Measurements from ENCODE around the gene SRRM4. TPM values are rescaled to one million over a fixed set of nuclear protein-coding genes. Genes with fewer than 3 reads are reported as not detected.
"Not testable (repeated sequence)": the region's sequence is repeated elsewhere in the genome, so short reads cannot be mapped to it uniquely, and the experiment has no call there.

Gene SRRM4
- total RNA-seq, 4 donors from 2014 or later, result under 0.01 to 0.14 (median 0.09) TPM; not detected in 1

- TF ChIP-seq CTCF (IDR thresholded peaks at IDR 0.05), result no peak
- TF ChIP-seq POLR2A (IDR thresholded peaks at IDR 0.05), result no peak
- H3K36me3 ChIP-seq, result no peaks in the 10 kb centered on the region
- no peak overlapping the region for H3K27ac ChIP-seq
- H3K9me3 ChIP-seq, result no peaks in the 10 kb centered on the region
- intact Hi-C loops (cut with DNase I; ENCODE audit: low total_unique reads), result no loop called here
- H3K4me3 ChIP-seq, result no peak overlapping the region
- no peaks in the 10 kb centered on the region for H3K4me1 ChIP-seq
- peaks cover 0 to 12% of the 10 kb centered on the region in 2 donors for H3K27me3 ChIP-seq
- DNase-seq, result no peak
These were observed 4.7 kb downstream of the SRRM4 start for GRCh38 chr12:118986050-118986449.

GRCh38 chr12:118999107-118999506, 17.8 kb downstream of the SRRM4 start:
- no peak for DNase-seq
- no peaks in the 10 kb centered on the region for H3K4me1 ChIP-seq
- no peaks in the 10 kb centered on the region for H3K27me3 ChIP-seq
- no peak for TF ChIP-seq POLR2A (IDR thresholded peaks at IDR 0.05)
- no peak for TF ChIP-seq CTCF (IDR thresholded peaks at IDR 0.05)
- H3K4me3 ChIP-seq, result no peak overlapping the region
- no peak overlapping the region for H3K27ac ChIP-seq
- no peaks in the 10 kb centered on the region for H3K9me3 ChIP-seq
- no peaks in the 10 kb centered on the region for H3K36me3 ChIP-seq
- intact Hi-C loops (cut with DNase I; ENCODE audit: low total_unique reads), result no loop called here

- H3K9me3 ChIP-seq, result no peaks in the 10 kb centered on the region
- H3K4me3 ChIP-seq, result no peak overlapping the region
- no peaks in the 10 kb centered on the region for H3K36me3 ChIP-seq
- TF ChIP-seq POLR2A (IDR thresholded peaks at IDR 0.05) (no peak), CTCF (IDR thresholded peaks at IDR 0.05) (no peak)
- DNase-seq, result no peak
- intact Hi-C loops (cut with DNase I; ENCODE audit: low total_unique reads), result no loop called here
- H3K4me1 ChIP-seq, result no peaks in the 10 kb centered on the region
- no peak overlapping the region for H3K27ac ChIP-seq
- H3K27me3 ChIP-seq, result no peaks in the 10 kb centered on the region
These were observed 23.7 kb downstream of the SRRM4 start for GRCh38 chr12:119005085-119005484.

- H3K36me3 ChIP-seq, result no peaks in the 10 kb centered on the region
- no peak overlapping the region for H3K27ac ChIP-seq
- no peak for DNase-seq
- H3K9me3 ChIP-seq, result no peaks in the 10 kb centered on the region
- H3K4me3 ChIP-seq, result no peak overlapping the region
- no peaks in the 10 kb centered on the region for H3K27me3 ChIP-seq
- TF ChIP-seq POLR2A (IDR thresholded peaks at IDR 0.05), result no peak
- no peak for TF ChIP-seq CTCF (IDR thresholded peaks at IDR 0.05)
- no peaks in the 10 kb centered on the region for H3K4me1 ChIP-seq
- intact Hi-C loops (cut with DNase I; ENCODE audit: low total_unique reads), result no loop called here
These were observed 24.6 kb downstream of the SRRM4 start for GRCh38 chr12:119005913-119006312.

GRCh38 chr12:119006746-119007145, 25.4 kb downstream of the SRRM4 start:
- Histone ChIP-seq H3K4me1 (no peaks in the 10 kb centered on the region), H3K36me3 (no peaks in the 10 kb centered on the region), H3K9me3 (peaks cover 0 to 6% of the 10 kb centered on the region in 2 donors), H3K27me3 (no peaks in the 10 kb centered on the region), H3K27ac (no peak overlapping the region), H3K4me3 (no peak overlapping the region)
- no peak for TF ChIP-seq POLR2A (IDR thresholded peaks at IDR 0.05)
- TF ChIP-seq CTCF (IDR thresholded peaks at IDR 0.05), result no peak
- no peak for DNase-seq
- intact Hi-C loops (cut with DNase I; ENCODE audit: low total_unique reads), result no loop called here

GRCh38 chr12:119008273-119008672, 26.9 kb downstream of the SRRM4 start:
- DNase-seq; H3K36me3 ChIP-seq; H3K4me1 ChIP-seq; H3K27me3 ChIP-seq; H3K4me3 ChIP-seq; intact Hi-C loops (cut with DNase I; ENCODE audit: low total_unique reads); H3K9me3 ChIP-seq; H3K27ac ChIP-seq: not testable (repeated sequence)

Measured in uterus (tissue), 4 donors.